Kidney epithelial cell (primary cell): Measurements from ENCODE around the gene MSANTD7. TPM values are rescaled to one million over a fixed set of nuclear protein-coding genes. Genes with fewer than 3 reads are reported as not detected.
"Not testable (repeated sequence)": the region's sequence is repeated elsewhere in the genome, so short reads cannot be mapped to it uniquely, and the experiment has no call there.

ENCODE experiments used
- DNase-seq: peaks from one replicate; pipeline ENCODE4 v3.0.0-alpha.2; 2010; ENCODE audit warnings: low read depth
- H3K27me3 ChIP-seq: 2 replicates; pipeline ENCODE4 v1.6.0; 2011; ENCODE audit warnings: low read length; ENCODE audit not compliant: control insufficient read depth, insufficient read depth
- H3K36me3 ChIP-seq: 2 replicates; pipeline ENCODE4 v1.5.1; 2011; ENCODE audit warnings: low read length; ENCODE audit not compliant: control insufficient read depth, insufficient read depth
- H3K4me3 ChIP-seq: 2 replicates; pipeline ENCODE4 v1.5.1; 2011; ENCODE audit warnings: low read depth, mild to moderate bottlenecking, control low read depth, low read length
- CTCF ChIP-seq: IDR thresholded peaks from 2 replicates; pipeline ENCODE4 v1.5.1; 2011; ENCODE audit warnings: mild to moderate bottlenecking, moderate library complexity, low read length, control low read depth, inconsistent platforms; ENCODE audit not compliant: insufficient read depth, poor library complexity, severe bottlenecking
- total RNA-seq: library from RNA; depleted of rRNA; stranded (reverse); fragments of >200 nt; gene quantifications from 2 replicates; pipeline ENCODE4 v1.2.3, GENCODE V29; 2015

Gene MSANTD7
- total RNA-seq, 1 donor from 2014 or later = 13.4 TPM

- TF ChIP-seq CTCF = no peak
- Histone ChIP-seq H3K36me3 (no peaks in the 10 kb centered on the region), H3K4me3 (no peak overlapping the region), H3K27me3 (no peaks in the 10 kb centered on the region)
- no peak for DNase-seq
Observed at GRCh38 chr10:14806318-14806717, 31.8 kb upstream of the MSANTD7 start.

- Histone ChIP-seq H3K4me3 (no peak overlapping the region), H3K27me3 (no peaks in the 10 kb centered on the region), H3K36me3 (no peaks in the 10 kb centered on the region)
- DNase-seq = no peak
- TF ChIP-seq CTCF = no peak
Observed at GRCh38 chr10:14810969-14811953, 26.8 kb upstream of the MSANTD7 start.

GRCh38 chr10:14812271-14812670 is 25.8 kb upstream of the MSANTD7 start:
- Histone ChIP-seq H3K27me3 (no peaks in the 10 kb centered on the region), H3K4me3 (no peak overlapping the region), H3K36me3 (no peaks in the 10 kb centered on the region)
- TF ChIP-seq CTCF = no peak
- no peak for DNase-seq

DNA sequence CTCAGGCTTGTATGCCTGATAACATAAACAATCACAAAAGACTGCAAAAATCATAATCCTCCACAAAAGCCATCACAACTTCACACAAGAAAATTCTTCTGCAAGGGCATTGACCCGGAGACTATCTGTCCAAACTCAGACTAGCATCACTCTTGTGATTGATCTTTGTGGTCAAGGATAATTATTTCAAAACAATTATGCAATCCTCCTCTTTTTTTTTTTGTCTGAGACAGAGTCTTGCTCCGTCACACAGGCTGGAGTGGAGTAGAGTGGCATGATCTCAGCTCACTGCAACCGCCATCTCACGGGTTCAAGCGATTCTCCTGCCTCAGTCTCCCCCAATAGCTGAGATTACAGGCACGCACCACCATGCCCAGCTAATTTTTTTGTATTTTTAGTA is 22.4 kb upstream of the MSANTD7 start:
- no peak for TF ChIP-seq CTCF
- DNase-seq = no peak
- Histone ChIP-seq H3K4me3 (no peak overlapping the region), H3K27me3 (no peaks in the 10 kb centered on the region), H3K36me3 (no peaks in the 10 kb centered on the region)

DNA sequence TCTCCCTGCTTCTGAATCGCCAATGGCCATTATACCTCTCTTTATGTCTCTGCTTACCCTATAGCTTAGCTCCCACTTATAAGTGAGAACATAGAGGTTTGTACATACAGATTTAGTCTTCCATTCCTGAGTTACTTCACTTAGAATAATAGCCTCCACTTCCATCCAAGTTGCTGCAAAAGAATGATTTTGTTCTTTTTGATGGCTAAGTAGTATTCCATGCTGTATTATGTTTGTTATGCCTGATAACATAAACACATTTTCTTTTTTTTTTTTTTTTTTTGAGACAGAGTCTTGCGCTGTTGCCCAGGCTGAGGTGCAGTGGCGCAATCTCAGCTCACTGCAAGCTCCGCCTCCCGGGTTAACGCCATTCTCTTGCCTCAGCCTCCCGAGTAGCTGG is 21.4 kb upstream of the MSANTD7 start:
- not testable (repeated sequence) for H3K4me3 ChIP-seq, H3K27me3 ChIP-seq, DNase-seq, H3K36me3 ChIP-seq

GRCh38 chr10:14820010-14820774 is 17.9 kb upstream of the MSANTD7 start:
- no peak for TF ChIP-seq CTCF
- no peaks in the 10 kb centered on the region for H3K27me3 ChIP-seq
- H3K4me3 ChIP-seq = no peak overlapping the region
- peak; percentile 48 for DNase-seq
- H3K36me3 ChIP-seq = no peaks in the 10 kb centered on the region
